GM19463 (cell line): ENCODE results near the gene AVL9.

Source experiments
- ATAC-seq: cut with Tn5 transposase; IDR thresholded peaks from one replicate; pipeline ENCODE4 v1.9.1; 2021; ENCODE audit warnings: mild to moderate bottlenecking, moderate library complexity; ENCODE audit not compliant: unreplicated experiment

AVL9 gene

GRCh38 chr7:32533276-32534029 lies 38.2 kb downstream of the AVL9 start:
- ATAC-seq: no peak

- ATAC-seq: no peak
Observed at GRCh38 chr7:32535162-32535702, 39.9 kb downstream of the AVL9 start.

GRCh38 chr7:32536016-32536415 lies 40.7 kb downstream of the AVL9 start:
- no peak for ATAC-seq

GRCh38 chr7:32536585-32536984 lies 41.3 kb downstream of the AVL9 start:
- ATAC-seq: no peak

GRCh38 chr7:32537760-32538159 lies 42.5 kb downstream of the AVL9 start:
- no peak for ATAC-seq

- ATAC-seq: no peak
Observed at GRCh38 chr7:32539366-32539765, 44.1 kb downstream of the AVL9 start.

- ATAC-seq: no peak
Observed at GRCh38 chr7:32539919-32540531, 44.7 kb downstream of the AVL9 start.

GRCh38 chr7:32542595-32542994 lies 47.3 kb downstream of the AVL9 start:
- ATAC-seq: no peak

GRCh38 chr7:32559480-32559879 lies 64.2 kb downstream of the AVL9 start:
- no peak for ATAC-seq

GRCh38 chr7:32560075-32560474 lies 64.8 kb downstream of the AVL9 start:
- no peak for ATAC-seq

GRCh38 chr7:32561613-32562012 lies 66.3 kb downstream of the AVL9 start:
- no peak for ATAC-seq

- ATAC-seq: no peak
Observed at GRCh38 chr7:32564542-32564941, 69.3 kb downstream of the AVL9 start.

- no peak for ATAC-seq
Observed at GRCh38 chr7:32569388-32570289, 74.3 kb downstream of the AVL9 start.

- ATAC-seq: no peak
Observed at GRCh38 chr7:32573110-32573687, 77.9 kb downstream of the AVL9 start.

- no peak for ATAC-seq
Observed at GRCh38 chr7:32574626-32575025, 79.3 kb downstream of the AVL9 start.

- ATAC-seq: no peak
Observed at GRCh38 chr7:32577421-32577820, 82.1 kb downstream of the AVL9 start.

GRCh38 chr7:32579776-32580175 lies 84.5 kb downstream of the AVL9 start:
- ATAC-seq: no peak

- ATAC-seq: no peak
Observed at GRCh38 chr7:32580646-32581045, 85.4 kb downstream of the AVL9 start.

GRCh38 chr7:32582036-32582435 lies 86.7 kb downstream of the AVL9 start:
- ATAC-seq: no peak

GRCh38 chr7:32583791-32584190 lies 88.5 kb downstream of the AVL9 start:
- no peak for ATAC-seq
